IPS-15b (cell line): ENCODE results near the gene ENPP1.
"Not testable (repeated sequence)": the region's sequence is repeated elsewhere in the genome, so short reads cannot be mapped to it uniquely, and the experiment has no call there.

Source experiments
- H3K27me3 ChIP-seq: one replicate; pipeline ENCODE4 v1.6.1; 2013; ENCODE audit warnings: low read length; ENCODE audit not compliant: control insufficient read depth, insufficient read depth
- H3K36me3 ChIP-seq: one replicate; pipeline ENCODE4 v1.6.1; 2013; ENCODE audit warnings: low read length; ENCODE audit not compliant: control insufficient read depth, insufficient read depth
- H3K4me1 ChIP-seq: one replicate; pipeline ENCODE4 v1.6.1; 2013; ENCODE audit warnings: mild to moderate bottlenecking, low read length; ENCODE audit not compliant: control insufficient read depth, insufficient read depth
- H3K4me3 ChIP-seq: one replicate; pipeline ENCODE4 v1.5.1; 2013; ENCODE audit warnings: low read depth, low read length
- H3K9ac ChIP-seq: one replicate; pipeline ENCODE4 v1.6.1; 2013; ENCODE audit warnings: low read depth, mild to moderate bottlenecking, low read length
- H3K9me3 ChIP-seq: one replicate; pipeline ENCODE4 v1.6.1; 2013; ENCODE audit warnings: mild to moderate bottlenecking, low read length; ENCODE audit not compliant: control insufficient read depth, insufficient read depth

The ENPP1 gene

GRCh38 chr6:131909408-131910218 lies 101.8 kb downstream of the ENPP1 start:
- Histone ChIP-seq H3K9me3 (no peaks in the 10 kb centered on the region), H3K4me1 (peaks cover 16% of the 10 kb centered on the region), H3K27me3 (no peaks in the 10 kb centered on the region), H3K9ac (no peak overlapping the region), H3K36me3 (peaks cover 25% of the 10 kb centered on the region), H3K4me3 (no peak overlapping the region)

GRCh38 chr6:131910219-131910589 lies 102.4 kb downstream of the ENPP1 start:
- Histone ChIP-seq H3K4me3 (peak overlapping the region; percentile 5), H3K36me3 (peaks cover 24% of the 10 kb centered on the region), H3K4me1 (peaks cover 16% of the 10 kb centered on the region), H3K27me3 (no peaks in the 10 kb centered on the region), H3K9ac (no peak overlapping the region), H3K9me3 (no peaks in the 10 kb centered on the region)

GRCh38 chr6:131910956-131911355 lies 103.1 kb downstream of the ENPP1 start:
- Histone ChIP-seq H3K9me3 (no peaks in the 10 kb centered on the region), H3K27me3 (no peaks in the 10 kb centered on the region), H3K4me3 (no peak overlapping the region), H3K4me1 (peaks cover 16% of the 10 kb centered on the region), H3K36me3 (peaks cover 24% of the 10 kb centered on the region), H3K9ac (no peak overlapping the region)

GRCh38 chr6:131911951-131912350 lies 104.1 kb downstream of the ENPP1 start:
- H3K9ac ChIP-seq: no peak overlapping the region
- H3K9me3 ChIP-seq: no peaks in the 10 kb centered on the region
- peaks cover 16% of the 10 kb centered on the region for H3K4me1 ChIP-seq
- peaks cover 24% of the 10 kb centered on the region for H3K36me3 ChIP-seq
- H3K4me3 ChIP-seq: no peak overlapping the region
- no peaks in the 10 kb centered on the region for H3K27me3 ChIP-seq

GRCh38 chr6:131914234-131914633 lies 106.4 kb downstream of the ENPP1 start:
- H3K36me3 ChIP-seq: peaks cover 28% of the 10 kb centered on the region
- no peak overlapping the region for H3K9ac ChIP-seq
- H3K4me1 ChIP-seq: peaks cover 6% of the 10 kb centered on the region
- H3K4me3 ChIP-seq: no peak overlapping the region
- no peaks in the 10 kb centered on the region for H3K9me3 ChIP-seq
- no peaks in the 10 kb centered on the region for H3K27me3 ChIP-seq

- H3K27me3 ChIP-seq: no peaks in the 10 kb centered on the region
- no peak overlapping the region for H3K9ac ChIP-seq
- peaks cover 28% of the 10 kb centered on the region for H3K36me3 ChIP-seq
- H3K9me3 ChIP-seq: no peaks in the 10 kb centered on the region
- no peak overlapping the region for H3K4me3 ChIP-seq
- H3K4me1 ChIP-seq: peaks cover 6% of the 10 kb centered on the region
Observed at GRCh38 chr6:131914967-131915751, 107.3 kb downstream of the ENPP1 start.

- peaks cover 28% of the 10 kb centered on the region for H3K36me3 ChIP-seq
- H3K27me3 ChIP-seq, H3K4me1 ChIP-seq, H3K4me3 ChIP-seq, H3K9ac ChIP-seq, H3K9me3 ChIP-seq: not testable (repeated sequence)
Observed at GRCh38 chr6:131916091-131916796, 108.4 kb downstream of the ENPP1 start.

GRCh38 chr6:131916847-131917246 lies 109.0 kb downstream of the ENPP1 start:
- H3K27me3 ChIP-seq: no peaks in the 10 kb centered on the region
- H3K9ac ChIP-seq: no peak overlapping the region
- no peaks in the 10 kb centered on the region for H3K9me3 ChIP-seq
- peaks cover 2% of the 10 kb centered on the region for H3K4me1 ChIP-seq
- H3K4me3 ChIP-seq: no peak overlapping the region
- peaks cover 24% of the 10 kb centered on the region for H3K36me3 ChIP-seq

- Histone ChIP-seq H3K36me3 (peaks cover 22% of the 10 kb centered on the region), H3K9me3 (no peaks in the 10 kb centered on the region), H3K27me3 (no peaks in the 10 kb centered on the region), H3K9ac (no peak overlapping the region), H3K4me1 (peaks cover 2% of the 10 kb centered on the region), H3K4me3 (no peak overlapping the region)
Observed at GRCh38 chr6:131917318-131917717, 109.5 kb downstream of the ENPP1 start.

GRCh38 chr6:131917763-131918649 lies 110.2 kb downstream of the ENPP1 start:
- Histone ChIP-seq H3K4me3 (no peak overlapping the region), H3K9me3 (no peaks in the 10 kb centered on the region), H3K9ac (no peak overlapping the region), H3K36me3 (peaks cover 22% of the 10 kb centered on the region), H3K27me3 (no peaks in the 10 kb centered on the region), H3K4me1 (no peaks in the 10 kb centered on the region)
